Mesenchymal stem cell (in vitro differentiated cells and primary cell): Measurements from ENCODE around the gene HNF1B.

ENCODE experiments used
- DNase-seq: peaks from one replicate; pipeline ENCODE4 v3.0.0-alpha.2; 2013
- H2AFZ ChIP-seq: one replicate; pipeline ENCODE4 v1.6.1; 2013; ENCODE audit warnings: low read depth, mild to moderate bottlenecking, control low read depth, inconsistent platforms, low read length, moderate library complexity
- H2AK5ac ChIP-seq: 2 replicates; pipeline ENCODE4 v1.6.1; 2013; ENCODE audit warnings: low read length, moderate library complexity, mild to moderate bottlenecking, inconsistent platforms; ENCODE audit not compliant: severe bottlenecking
- H2BK120ac ChIP-seq: one replicate; pipeline ENCODE4 v1.6.1; 2013; ENCODE audit warnings: low read depth, mild to moderate bottlenecking, inconsistent platforms, low read length, moderate library complexity
- H2BK12ac ChIP-seq, 2 experiments: one replicate each; pipeline ENCODE4 v1.6.1; 2013; ENCODE audit warnings: inconsistent platforms in 2 of 2, low read length in 2 of 2, mild to moderate bottlenecking in 2 of 2, moderate library complexity in 2 of 2, control low read depth in 1 of 2
- H2BK15ac ChIP-seq: one replicate; pipeline ENCODE4 v1.6.1; 2013; ENCODE audit warnings: mild to moderate bottlenecking, low read depth, inconsistent platforms; ENCODE audit not compliant: poor library complexity, severe bottlenecking
- H2BK5ac ChIP-seq: 2 replicates; pipeline ENCODE4 v1.6.1; 2013; ENCODE audit warnings: low read depth, mild to moderate bottlenecking, low read length, control low read depth, inconsistent platforms; ENCODE audit not compliant: poor library complexity, severe bottlenecking
- H3K14ac ChIP-seq, 2 experiments: one replicate each; pipeline ENCODE4 v1.6.1; 2013; ENCODE audit warnings: inconsistent platforms in 2 of 2, low read length in 2 of 2, control low read depth in 1 of 2, mild to moderate bottlenecking in 1 of 2, moderate library complexity in 1 of 2
- H3K18ac ChIP-seq, 2 experiments: one replicate each; pipeline ENCODE4 v1.6.1; 2013; ENCODE audit warnings: inconsistent platforms in 2 of 2, low read length in 2 of 2, control low read depth in 1 of 2, low read depth in 1 of 2, mild to moderate bottlenecking in 1 of 2
- H3K23ac ChIP-seq, 2 experiments: one replicate each; pipeline ENCODE4 v1.6.1; 2013; ENCODE audit warnings: inconsistent platforms in 2 of 2, low read length in 2 of 2, mild to moderate bottlenecking in 2 of 2, moderate library complexity in 2 of 2, control low read depth in 1 of 2
- H3K27ac ChIP-seq: 2 replicates; pipeline ENCODE4 v1.5.1; 2013; ENCODE audit warnings: mild to moderate bottlenecking, moderate library complexity, low read length, control low read depth, inconsistent platforms; ENCODE audit not compliant: poor library complexity, severe bottlenecking
- H3K27me3 ChIP-seq, 2 experiments: 2 replicates each; pipeline versions ENCODE4 v1.6.1 to v1.7.0; 2013; ENCODE audit warnings: low read length in 2 of 2, mild to moderate bottlenecking in 2 of 2, moderate library complexity in 2 of 2, control low read depth in 1 of 2, inconsistent platforms in 1 of 2; ENCODE audit not compliant: control insufficient read depth in 1 of 2, insufficient read depth in 1 of 2
- H3K36me3 ChIP-seq, 2 experiments: 2 replicates each; pipeline versions ENCODE4 v1.6.1 to v1.7.0; 2013; ENCODE audit warnings: low read length in 2 of 2, control low read depth in 1 of 2, inconsistent platforms in 1 of 2, low read depth in 1 of 2, mild to moderate bottlenecking in 1 of 2; ENCODE audit not compliant: insufficient read depth in 2 of 2, control insufficient read depth in 1 of 2
- H3K4ac ChIP-seq, 2 experiments: one replicate each; pipeline ENCODE4 v1.6.1; 2013; ENCODE audit warnings: inconsistent platforms in 2 of 2, low read length in 2 of 2, mild to moderate bottlenecking in 2 of 2, moderate library complexity in 2 of 2, control low read depth in 1 of 2, low read depth in 1 of 2
- H3K4me1 ChIP-seq: 2 replicates; pipeline ENCODE4 v1.6.1; 2013; ENCODE audit warnings: low read depth, low read length, control low read depth; ENCODE audit not compliant: control insufficient read depth, insufficient read depth
- H3K4me2 ChIP-seq: 2 replicates; pipeline ENCODE4 v1.6.1; 2013; ENCODE audit warnings: low read length, mild to moderate bottlenecking, inconsistent platforms; ENCODE audit not compliant: poor library complexity, severe bottlenecking
- H3K4me3 ChIP-seq, 2 experiments: 2 replicates each; pipeline versions ENCODE4 v1.5.1 to v1.7.0; 2013; ENCODE audit warnings: low read length in 2 of 2, mild to moderate bottlenecking in 2 of 2, control low read depth in 1 of 2, low read depth in 1 of 2; ENCODE audit not compliant: insufficient read depth in 1 of 2
- H3K79me1 ChIP-seq: replicated peaks from 2 replicates; pipeline ENCODE4 v1.6.1; 2013; ENCODE audit warnings: mild to moderate bottlenecking, control low read depth, low read length, inconsistent platforms; ENCODE audit not compliant: poor library complexity, severe bottlenecking
- H3K9ac ChIP-seq: 2 replicates; pipeline ENCODE4 v1.7.0; 2013; ENCODE audit warnings: mild to moderate bottlenecking, low read length, moderate library complexity
- H3K9me3 ChIP-seq: 2 replicates; pipeline ENCODE4 v1.7.0; 2013; ENCODE audit warnings: mild to moderate bottlenecking, low read length; ENCODE audit not compliant: control insufficient read depth
- H4K8ac ChIP-seq: one replicate; pipeline ENCODE4 v1.6.1; 2013; ENCODE audit warnings: inconsistent platforms, mild to moderate bottlenecking, low read length, moderate library complexity
- H4K91ac ChIP-seq: one replicate; pipeline ENCODE4 v1.6.1; 2013; ENCODE audit warnings: mild to moderate bottlenecking, low read length, inconsistent platforms
- WGBS: methylation state at CpG from one replicate; pipeline ENCODE4 v1.1.7; 2013; ENCODE audit warnings: mixed read lengths; 5-methylcytosine and 5-hydroxymethylcytosine counted together

Gene HNF1B

DNA sequence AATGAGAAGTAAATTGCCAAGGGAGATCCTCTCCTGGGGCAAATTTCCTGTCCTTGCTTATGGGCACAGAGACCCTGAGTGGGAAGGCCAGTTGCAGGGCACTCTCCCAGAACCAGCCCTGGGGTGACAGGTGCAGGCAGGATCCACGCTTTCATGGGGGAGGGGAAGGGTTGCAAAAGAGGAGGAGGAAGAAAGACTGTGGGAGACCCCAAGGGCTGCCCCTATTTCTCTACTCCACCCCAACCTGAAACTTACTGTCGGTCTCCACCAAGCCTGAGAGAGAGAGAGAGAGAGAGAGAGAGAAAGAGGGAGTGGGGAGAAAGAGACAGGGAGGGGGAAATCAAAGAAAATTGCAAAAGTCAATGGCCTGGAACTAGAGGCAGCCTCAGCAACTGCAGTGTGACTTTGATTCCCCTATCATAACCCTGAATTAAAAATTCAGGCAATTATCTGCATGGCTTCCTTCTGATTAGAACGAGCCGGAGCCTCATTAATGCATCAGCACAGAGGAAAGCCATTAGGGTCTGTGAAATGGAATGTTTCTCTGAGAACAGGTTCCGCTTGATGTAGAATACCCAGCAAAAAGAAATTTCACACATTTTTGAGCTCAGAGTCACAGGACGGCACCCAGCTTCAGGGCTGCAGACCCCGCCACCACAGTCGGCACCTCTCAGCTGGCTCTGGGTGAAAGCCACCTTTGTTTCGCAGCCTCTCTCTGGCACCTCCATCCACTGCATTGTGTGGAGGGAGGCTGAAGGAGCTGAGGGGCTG is 45.1 kb upstream of the HNF1B start:
- 86% methylated on average over 7 of the region's 9 CpGs for WGBS
- H2BK120ac ChIP-seq, result no peak overlapping the region

DNA sequence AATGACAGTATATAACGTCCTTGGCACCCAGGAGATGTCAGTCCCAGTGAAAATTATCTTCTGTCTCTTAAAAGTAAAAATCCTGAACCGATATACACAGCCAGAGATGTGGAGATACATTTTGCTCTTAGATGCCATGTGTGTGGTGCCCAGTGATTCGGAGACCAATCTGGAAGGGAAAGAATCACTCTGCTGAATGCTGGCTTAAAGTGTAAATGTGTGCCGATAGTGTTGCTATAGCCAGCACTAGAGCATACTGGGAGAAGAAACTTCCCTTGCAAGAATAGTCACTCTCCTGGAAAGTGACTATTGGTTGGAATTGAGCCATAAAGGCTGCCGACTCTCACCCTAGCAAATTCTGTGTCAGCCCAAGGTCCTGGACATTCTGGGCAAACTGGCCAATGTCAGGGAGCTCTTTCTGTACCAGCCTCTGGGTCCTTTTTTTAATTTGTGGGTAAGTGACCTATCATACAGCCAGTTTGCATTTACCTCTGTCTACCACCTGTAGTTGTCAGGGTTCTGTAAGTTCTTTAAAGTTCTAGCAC is 44.2 kb upstream of the HNF1B start:
- Histone ChIP-seq H3K27me3 (peaks cover 0 to 59% of the 10 kb centered on the region in 2 experiments), H3K27ac (peak overlapping the region; percentile 92), H3K79me1 (peaks cover 3% of the 10 kb centered on the region), H3K9ac (no peak overlapping the region), H3K18ac (no peak overlapping the region), H2BK15ac (no peak overlapping the region), H2AK5ac (peak overlapping the region; percentile 99), H3K36me3 (no peaks in the 10 kb centered on the region), H2BK120ac (no peak overlapping the region), H3K9me3 (no peaks in the 10 kb centered on the region), H3K23ac (no peak overlapping the region), H2BK12ac (no peak overlapping the region), H3K4me3 (no peak overlapping the region), H4K8ac (no peak overlapping the region), H4K91ac (no peak overlapping the region), H3K4me2 (no peak overlapping the region), H3K14ac (no peak overlapping the region), H3K4me1 (peaks cover 16% of the 10 kb centered on the region), H3K4ac (no peak overlapping the region), H2BK5ac (peak overlapping the region; percentile 81), H2AFZ (no peak overlapping the region)
- WGBS, result 80% methylated on average over 5 of the region's 5 CpGs
- DNase-seq, result no peak

More for the DNA sequence above, 45.1 kb upstream of the HNF1B start:
- Histone ChIP-seq H3K36me3 (no peaks in the 10 kb centered on the region), H3K23ac (no peak overlapping the region), H3K9me3 (no peaks in the 10 kb centered on the region), H3K18ac (no peak overlapping the region), H2BK12ac (no peak overlapping the region), H2AFZ (no peak overlapping the region), H4K91ac (no peak overlapping the region), H3K9ac (no peak overlapping the region), H2BK5ac (peak overlapping the region; percentile 93), H3K4ac (no peak overlapping the region), H3K27ac (peak overlapping the region; percentile 92), H2AK5ac (peak overlapping the region; percentile 99), H4K8ac (no peak overlapping the region), H3K14ac (no peak overlapping the region), H3K4me2 (no peak overlapping the region), H3K4me3 (no peak overlapping the region), H2BK15ac (no peak overlapping the region), H3K4me1 (peaks cover 16% of the 10 kb centered on the region), H3K27me3 (peaks cover 0 to 62% of the 10 kb centered on the region in 2 experiments), H3K79me1 (peaks cover 3% of the 10 kb centered on the region)
- no peak for DNase-seq

DNA sequence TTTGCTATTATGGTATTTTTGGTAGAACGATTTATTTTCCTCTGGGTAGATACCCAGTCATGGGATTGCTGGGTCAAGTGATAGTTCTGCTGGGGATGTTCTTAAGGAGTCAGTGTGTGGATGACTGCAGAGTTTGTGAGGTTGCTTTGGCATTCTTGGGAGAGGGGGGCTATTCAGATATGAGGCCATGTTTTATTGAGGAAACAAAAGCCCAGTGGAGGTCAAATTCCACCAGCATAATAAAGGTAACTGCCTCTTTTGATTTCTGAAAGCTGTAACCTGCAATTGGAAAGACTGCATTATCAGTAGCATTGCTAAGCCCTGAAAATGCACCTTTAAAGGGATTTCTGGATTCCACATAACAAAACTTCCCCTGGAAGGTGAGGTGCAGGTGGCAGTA is 43.7 kb upstream of the HNF1B start:
- Histone ChIP-seq H3K79me1 (peaks cover 3% of the 10 kb centered on the region), H2BK15ac (no peak overlapping the region), H2BK120ac (no peak overlapping the region), H2AK5ac (peak overlapping the region; percentile 99), H3K4me2 (no peak overlapping the region), H4K8ac (no peak overlapping the region), H3K9me3 (peaks cover 5% of the 10 kb centered on the region), H3K4ac (no peak overlapping the region), H2AFZ (no peak overlapping the region), H3K14ac (no peak overlapping the region), H3K36me3 (no peaks in the 10 kb centered on the region), H3K23ac (no peak overlapping the region), H2BK5ac (no peak overlapping the region), H3K4me3 (no peak overlapping the region), H3K27me3 (peaks cover 0 to 53% of the 10 kb centered on the region in 2 experiments), H3K27ac (peak overlapping the region; percentile 98), H3K4me1 (peaks cover 16% of the 10 kb centered on the region), H3K9ac (no peak overlapping the region), H3K18ac (no peak overlapping the region), H4K91ac (no peak overlapping the region), H2BK12ac (no peak overlapping the region)
- no peak for DNase-seq
- WGBS, result 85% methylated on average over 1 of the region's 1 CpG

DNA sequence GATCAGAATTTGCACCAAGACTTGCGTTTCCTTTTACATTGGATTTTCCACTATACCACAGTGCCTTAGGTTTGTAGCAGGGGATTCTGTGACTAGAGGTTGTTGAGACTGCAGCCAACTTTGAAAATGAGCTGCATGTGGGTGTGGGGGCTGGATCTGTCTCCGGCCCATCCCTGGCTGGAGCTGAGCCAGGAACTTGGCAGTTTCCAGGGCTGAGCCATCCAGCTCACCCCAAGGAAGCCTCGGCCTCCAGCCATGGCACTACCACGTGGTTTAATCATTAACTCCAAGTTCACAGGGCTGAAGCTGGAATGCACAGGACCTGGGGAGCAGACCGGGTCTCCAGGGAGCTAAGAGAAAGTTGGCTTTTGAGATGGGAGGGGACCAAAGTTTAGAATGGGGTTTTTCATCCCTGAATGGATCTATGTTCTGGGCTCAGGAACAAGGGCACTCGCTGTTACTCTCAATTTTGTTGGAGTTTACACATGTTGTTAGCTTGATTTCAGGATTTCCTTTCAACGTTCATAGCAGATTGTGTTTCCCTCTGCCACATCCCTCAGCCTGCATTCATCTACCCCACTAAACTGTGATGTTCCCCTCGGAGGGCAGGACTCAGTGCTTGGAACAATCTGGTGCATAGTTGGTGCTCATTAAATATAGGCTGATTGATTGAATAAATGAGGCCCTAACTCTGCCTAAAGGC is 42.3 kb upstream of the HNF1B start:
- peak overlapping the region; percentile 100 for H2AK5ac ChIP-seq
- no peak overlapping the region for H3K4me3 ChIP-seq
- H2BK12ac ChIP-seq, result no peak overlapping the region
- H3K9ac ChIP-seq, result no peak overlapping the region
- H2BK120ac ChIP-seq, result no peak overlapping the region
- no peak overlapping the region for H2BK15ac ChIP-seq
- no peak overlapping the region for H4K91ac ChIP-seq
- H4K8ac ChIP-seq, result no peak overlapping the region
- H2AFZ ChIP-seq, result no peak overlapping the region
- peaks cover 16% of the 10 kb centered on the region for H3K4me1 ChIP-seq
- peak overlapping the region; percentile 89 for H2BK5ac ChIP-seq
- H3K4me2 ChIP-seq, result no peak overlapping the region
- peaks cover 0 to 45% of the 10 kb centered on the region in 2 experiments for H3K27me3 ChIP-seq
- peaks cover 3% of the 10 kb centered on the region for H3K79me1 ChIP-seq
- no peak overlapping the region for H3K18ac ChIP-seq
- DNase-seq, result no peak
- H3K14ac ChIP-seq, result no peak overlapping the region
- H3K4ac ChIP-seq, result no peak overlapping the region
- H3K9me3 ChIP-seq, result peaks cover 5% of the 10 kb centered on the region
- H3K36me3 ChIP-seq, result no peaks in the 10 kb centered on the region
- peak overlapping the region; percentile 98 for H3K27ac ChIP-seq
- H3K23ac ChIP-seq, result no peak overlapping the region
- 85% methylated on average over 5 of the region's 8 CpGs for WGBS
